ENCODE data around the gene ELOF1.

DNA sequence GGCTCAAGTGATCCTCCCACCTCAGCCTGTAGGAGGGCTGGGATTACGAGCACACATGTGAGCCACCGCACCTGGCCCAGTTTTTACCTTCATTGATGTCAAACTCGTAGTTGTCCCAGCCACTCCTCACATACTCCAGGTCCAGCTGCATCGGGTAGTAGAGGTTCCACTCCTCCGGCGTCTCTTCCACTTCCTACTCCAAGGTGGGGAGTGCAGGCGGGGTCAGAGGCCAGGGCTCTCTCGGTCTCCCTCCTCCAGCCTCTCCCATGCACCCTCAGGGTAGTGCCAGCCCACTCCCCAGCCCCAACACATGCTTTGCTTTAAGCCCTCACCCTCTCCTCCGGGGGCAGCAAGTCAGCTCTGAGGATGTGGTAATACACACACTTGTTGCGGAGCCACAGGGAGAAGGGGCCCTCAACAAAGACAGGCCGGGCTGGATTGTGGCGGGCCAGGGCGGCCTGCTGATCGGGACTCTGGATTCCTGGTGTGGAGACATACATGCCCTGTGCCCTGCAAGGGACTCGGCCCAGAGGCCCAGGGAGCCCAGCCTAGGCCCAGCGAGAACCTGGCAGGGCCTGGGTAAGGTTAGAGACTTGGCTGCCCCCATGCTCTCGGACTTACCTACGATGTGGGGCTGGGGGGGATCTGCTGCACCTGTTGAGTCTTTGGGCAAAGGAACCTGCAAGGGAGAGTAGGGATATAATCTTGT lies 51.5 kb downstream of the ELOF1 start:
- TF ChIP-seq ZNF296 (CRISPR knock-in tag; conservative IDR thresholded peaks at IDR 0.05) (no peak), ZFP37 (CRISPR knock-in tag; IDR thresholded peaks at IDR 0.05; ENCODE audit: borderline replicate concordance) (no peak), ZNF549 (CRISPR knock-in tag; IDR thresholded peaks at IDR 0.05) (no peak), CENPX (CRISPR knock-in tag; IDR thresholded peaks at IDR 0.05) (no peak)
